CD14-positive monocyte (primary cell): ENCODE data around the gene FOLR1. TPM values are rescaled to one million over a fixed set of nuclear protein-coding genes. Genes with fewer than 3 reads are reported as not detected.

ENCODE experiments used
- DNase-seq, 3 donors: peaks; one replicate each; pipeline ENCODE4 v3.0.0-alpha.2; 2011 to 2022
- H2AFZ ChIP-seq: 2 replicates; pipeline ENCODE4 v1.6.0; 2012; ENCODE audit warnings: mild to moderate bottlenecking, low read depth, low read length, inconsistent platforms; ENCODE audit not compliant: insufficient read depth, poor library complexity, severe bottlenecking
- H3K27ac ChIP-seq, 2 donors: 1 replicate in 1 of 2; 2 replicates in 1 of 2; pipeline ENCODE4 v1.5.1; 2012 to 2013; ENCODE audit warnings: low read length in 2 of 2, control low read depth in 1 of 2, inconsistent platforms in 1 of 2, low read depth in 1 of 2, mild to moderate bottlenecking in 1 of 2
- H3K27me3 ChIP-seq, 2 donors: one replicate each; pipeline versions ENCODE4 v1.6.0 to v1.6.1; 2011 to 2013; ENCODE audit warnings: low read length in 2 of 2; ENCODE audit not compliant: control insufficient read depth in 2 of 2, insufficient read depth in 2 of 2
- H3K36me3 ChIP-seq, 2 donors: replicated peaks in 1 of 2; 1 replicate in 1 of 2; 2 replicates in 1 of 2; pipeline versions ENCODE4 v1.5.1 to v1.6.1; 2012 to 2013; ENCODE audit warnings: low read length in 2 of 2, control low read depth in 1 of 2, inconsistent platforms in 1 of 2, mild to moderate bottlenecking in 1 of 2; ENCODE audit not compliant: insufficient read depth in 2 of 2, control insufficient read depth in 1 of 2
- H3K4me1 ChIP-seq, 2 donors: 1 replicate in 1 of 2; 2 replicates in 1 of 2; pipeline versions ENCODE4 v1.5.1 to v1.6.1; 2012 to 2013; ENCODE audit warnings: low read length in 2 of 2, control low read depth in 1 of 2, inconsistent platforms in 1 of 2, mild to moderate bottlenecking in 1 of 2, moderate library complexity in 1 of 2; ENCODE audit not compliant: insufficient read depth in 2 of 2, control insufficient read depth in 1 of 2
- H3K4me2 ChIP-seq: replicated peaks from 2 replicates; pipeline ENCODE3; 2012; ENCODE audit warnings: low read length, moderate library complexity, mild to moderate bottlenecking; ENCODE audit not compliant: poor library complexity, severe bottlenecking; ENCODE audit errors: extremely low read depth
- H3K4me3 ChIP-seq, 3 experiments: fragments of 200-600 bp in 1 of 3; sonication (generic) in 1 of 3; replicated peaks in 1 of 3; 1 replicate in 2 of 3; 2 replicates in 1 of 3; pipeline ENCODE4 v1.5.1; 2011 to 2013; ENCODE audit warnings: low read length in 3 of 3, mild to moderate bottlenecking in 3 of 3, control low read depth in 2 of 3, low read depth in 2 of 3, inconsistent platforms in 1 of 3, moderate library complexity in 1 of 3
- H3K79me2 ChIP-seq: 2 replicates; pipeline ENCODE4 v1.6.0; 2012; ENCODE audit warnings: mild to moderate bottlenecking, control low read depth, inconsistent platforms, low read length, moderate library complexity; ENCODE audit not compliant: insufficient read depth
- H3K9ac ChIP-seq: 2 replicates; pipeline ENCODE4 v1.6.0; 2017; ENCODE audit warnings: low read length, mild to moderate bottlenecking; ENCODE audit not compliant: insufficient read depth, poor library complexity, severe bottlenecking
- H3K9me3 ChIP-seq, 2 donors: replicated peaks in 1 of 2; 1 replicate in 1 of 2; 2 replicates in 1 of 2; pipeline versions ENCODE4 v1.5.1 to v1.6.1; 2012 to 2013; ENCODE audit warnings: low read length in 2 of 2, control low read depth in 1 of 2; ENCODE audit not compliant: control insufficient read depth in 1 of 2, insufficient read depth in 1 of 2
- H4K20me1 ChIP-seq: 2 replicates; pipeline ENCODE4 v1.6.0; 2012; ENCODE audit warnings: mild to moderate bottlenecking, low read length, control low read depth, moderate library complexity; ENCODE audit not compliant: insufficient read depth
- H3K27ac Mint-ChIP-seq, 7 donors: one replicate each; pipeline ENCODE4 v1.8.0; 2020; ENCODE audit warnings: mild to moderate bottlenecking in 7 of 7, mixed read lengths in 7 of 7, moderate library complexity in 6 of 7, inconsistent platforms in 2 of 7
- H3K27me3 Mint-ChIP-seq, 3 donors: one replicate each; pipeline ENCODE4 v1.8.0; 2021 to 2022; ENCODE audit warnings: low read depth in 3 of 3, mild to moderate bottlenecking in 3 of 3, mixed read lengths in 3 of 3, moderate library complexity in 3 of 3, inconsistent platforms in 1 of 3
- H3K36me3 Mint-ChIP-seq, 2 donors: one replicate each; pipeline ENCODE4 v1.8.0; 2020; ENCODE audit warnings: mixed read lengths in 2 of 2, inconsistent platforms in 1 of 2, mild to moderate bottlenecking in 1 of 2
- H3K4me1 Mint-ChIP-seq: one replicate; pipeline ENCODE4 v1.8.0; 2020; ENCODE audit warnings: mild to moderate bottlenecking, mixed read lengths
- H3K4me3 Mint-ChIP-seq, 2 donors: one replicate each; pipeline ENCODE4 v1.8.0; 2020; ENCODE audit warnings: mild to moderate bottlenecking in 2 of 2, mixed read lengths in 2 of 2, moderate library complexity in 1 of 2
- H3K9me3 Mint-ChIP-seq, 7 donors: one replicate each; pipeline ENCODE4 v1.8.0; 2020 to 2022; ENCODE audit warnings: mixed read lengths in 7 of 7, mild to moderate bottlenecking in 6 of 7, moderate library complexity in 6 of 7, inconsistent platforms in 2 of 7
- WGBS: methylation state at CpG from one replicate; pipeline ENCODE4 v1.1.5; 2013; ENCODE audit warnings: missing lambda C conversion rate; ENCODE audit not compliant: insufficient coverage; 5-methylcytosine and 5-hydroxymethylcytosine counted together
- intact Hi-C, 2 donors: fragments of 100-400 bp; cut with micrococcal nuclease; formaldehyde crosslinking; loops; one replicate each; pipeline versions ENCODE4 v1.15.0 to v1.15.1; 2023
- polyA plus RNA-seq, 3 donors: library from polyadenylated mRNA; depleted of rRNA in 1 of 3; unstranded in 2 of 3; stranded (reverse) in 1 of 3; fragments of 300-500 nt in 2 of 3; fragments of >200 nt in 1 of 3; fragmentation: Illumina TruSeq in 2 of 3; gene quantifications; 1 replicate in 2 of 3; 2 replicates in 1 of 3; pipeline ENCODE4 v1.2.3, GENCODE V29; 2012 to 2021
- TF ChIP-seq, protein P1 (sequence below): fragments of 200-600 bp; IDR thresholded peaks from one replicate; pipeline ENCODE4 v1.8.0; 2022; ENCODE audit warnings: antibody characterized with exemption, mild to moderate bottlenecking

FOLR1 gene
- polyA plus RNA-seq, 3 donors = not detected

DNA sequence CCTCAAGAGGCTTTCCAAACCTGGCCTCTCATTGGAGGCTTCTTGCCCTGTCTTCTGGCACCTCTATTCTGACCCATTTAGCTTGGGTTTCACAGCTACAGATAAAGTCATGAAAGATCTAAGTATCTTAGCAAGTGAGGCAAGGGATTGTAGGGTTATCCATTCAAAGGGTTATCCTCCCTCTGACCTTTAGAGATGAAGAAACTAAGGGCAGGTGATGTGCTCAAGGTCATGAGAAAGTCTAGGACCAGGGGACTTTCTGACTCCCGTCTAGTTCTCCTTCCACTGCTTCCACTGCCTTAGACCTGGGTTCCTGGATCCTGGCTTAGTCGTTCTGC, 44.8 kb downstream of the FOLR1 start:
- Histone ChIP-seq H3K9ac (no peak overlapping the region), H3K4me3 (no peak overlapping the region), H3K27me3 (peaks cover 15 to 32% of the 10 kb centered on the region in 2 donors), H4K20me1 (peaks cover 84% of the 10 kb centered on the region), H3K36me3 (peaks cover 64 to 70% of the 10 kb centered on the region in 2 donors), H3K27ac (no peak overlapping the region), H3K4me2 (no peak overlapping the region), H2AFZ (no peak overlapping the region), H3K79me2 (no peaks in the 10 kb centered on the region), H3K4me1 (peaks cover 26 to 33% of the 10 kb centered on the region in 2 donors), H3K9me3 (peaks cover 0 to 5% of the 10 kb centered on the region in 2 donors)
- Mint-ChIP-seq H3K27me3 (peaks cover 32 to 39% (median 34%) of the 10 kb centered on the region in 3 donors), H3K4me1 (peaks cover 42% of the 10 kb centered on the region), H3K36me3 (peaks cover 67 to 77% of the 10 kb centered on the region in 2 donors), H3K9me3 (peaks cover under 1 to 22% (median 3%) of the 10 kb centered on the region in 7 donors), H3K27ac (peak overlapping the region in 1 of 7 donors; percentile 23), H3K4me3 (no peak overlapping the region)
- intact Hi-C loops = no loop called here
- 100% methylated on average over 1 of the region's 2 CpGs for WGBS
- TF ChIP-seq, protein P1, sequence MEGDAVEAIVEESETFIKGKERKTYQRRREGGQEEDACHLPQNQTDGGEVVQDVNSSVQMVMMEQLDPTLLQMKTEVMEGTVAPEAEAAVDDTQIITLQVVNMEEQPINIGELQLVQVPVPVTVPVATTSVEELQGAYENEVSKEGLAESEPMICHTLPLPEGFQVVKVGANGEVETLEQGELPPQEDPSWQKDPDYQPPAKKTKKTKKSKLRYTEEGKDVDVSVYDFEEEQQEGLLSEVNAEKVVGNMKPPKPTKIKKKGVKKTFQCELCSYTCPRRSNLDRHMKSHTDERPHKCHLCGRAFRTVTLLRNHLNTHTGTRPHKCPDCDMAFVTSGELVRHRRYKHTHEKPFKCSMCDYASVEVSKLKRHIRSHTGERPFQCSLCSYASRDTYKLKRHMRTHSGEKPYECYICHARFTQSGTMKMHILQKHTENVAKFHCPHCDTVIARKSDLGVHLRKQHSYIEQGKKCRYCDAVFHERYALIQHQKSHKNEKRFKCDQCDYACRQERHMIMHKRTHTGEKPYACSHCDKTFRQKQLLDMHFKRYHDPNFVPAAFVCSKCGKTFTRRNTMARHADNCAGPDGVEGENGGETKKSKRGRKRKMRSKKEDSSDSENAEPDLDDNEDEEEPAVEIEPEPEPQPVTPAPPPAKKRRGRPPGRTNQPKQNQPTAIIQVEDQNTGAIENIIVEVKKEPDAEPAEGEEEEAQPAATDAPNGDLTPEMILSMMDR = no peak
- no peak for DNase-seq

DNA sequence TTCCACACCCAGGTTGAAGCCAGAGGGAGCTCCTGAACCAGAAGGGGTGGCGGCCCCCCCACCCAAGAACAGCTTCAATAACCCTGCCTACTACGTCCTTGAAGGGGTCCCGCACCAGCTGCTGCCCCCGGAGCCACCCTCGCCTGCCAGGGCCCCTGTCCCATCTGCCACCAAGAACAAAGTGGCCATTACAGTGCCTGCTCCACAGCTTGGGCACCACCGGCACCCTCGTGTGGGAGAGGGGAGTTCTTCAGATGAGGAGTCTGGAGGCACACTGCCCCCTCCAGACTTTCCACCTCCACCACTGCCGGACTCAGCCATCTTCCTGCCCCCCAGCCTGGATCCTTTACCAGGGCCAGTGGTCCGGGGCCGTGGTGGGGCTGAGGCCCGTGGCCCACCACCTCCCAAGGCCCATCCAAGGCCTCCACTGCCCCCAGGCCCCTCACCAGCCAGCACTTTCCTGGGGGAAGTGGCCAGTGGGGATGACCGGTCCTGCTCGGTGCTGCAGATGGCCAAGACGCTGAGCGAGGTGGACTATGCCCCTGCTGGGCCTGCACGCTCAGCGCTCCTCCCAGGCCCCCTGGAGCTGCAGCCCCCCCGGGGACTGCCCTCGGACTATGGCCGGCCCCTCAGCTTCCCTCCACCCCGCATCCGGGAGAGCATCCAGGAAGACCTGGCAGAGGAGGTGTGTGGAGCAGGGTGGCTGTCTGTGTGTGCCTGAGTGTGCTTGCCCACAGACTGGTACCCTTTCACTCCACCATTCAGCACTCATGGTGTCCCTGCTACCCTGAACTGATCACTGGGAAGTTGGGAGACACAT, 45.4 kb downstream of the FOLR1 start:
- H3K27me3 ChIP-seq = peaks cover 21 to 38% of the 10 kb centered on the region in 2 donors
- peaks cover 38 to 44% (median 40%) of the 10 kb centered on the region in 3 donors for H3K27me3 Mint-ChIP-seq
- peaks cover 0 to 9% of the 10 kb centered on the region in 2 donors for H3K9me3 ChIP-seq
- H3K27ac Mint-ChIP-seq = peak overlapping the region in 2 of 7 donors; percentile 66 to 69
- H3K9me3 Mint-ChIP-seq = peaks cover 4 to 28% (median 7%) of the 10 kb centered on the region in 7 donors
- peaks cover 66 to 75% of the 10 kb centered on the region in 2 donors for H3K36me3 Mint-ChIP-seq
- WGBS = 100% methylated on average over 10 of the region's 22 CpGs
- H3K27ac ChIP-seq = no peak overlapping the region
- peaks cover 58 to 65% of the 10 kb centered on the region in 2 donors for H3K36me3 ChIP-seq
- no peak overlapping the region for H3K4me3 ChIP-seq
- DNase-seq = no peak
- no peak overlapping the region for H3K4me2 ChIP-seq
- no peak overlapping the region for H3K4me3 Mint-ChIP-seq
- H3K79me2 ChIP-seq = no peaks in the 10 kb centered on the region
- H3K4me1 Mint-ChIP-seq = peaks cover 48% of the 10 kb centered on the region
- peaks cover 26 to 33% of the 10 kb centered on the region in 2 donors for H3K4me1 ChIP-seq
- no peak overlapping the region for H3K9ac ChIP-seq
- TF ChIP-seq, protein P1 = no peak
- no peak overlapping the region for H2AFZ ChIP-seq
- H4K20me1 ChIP-seq = peaks cover 78% of the 10 kb centered on the region
- intact Hi-C loops = no loop called here
